GM08714 (cell line): ENCODE measurements around the gene SKA3.

Experiments
- H3K4me3 ChIP-seq: fragments of 200-500 bp; sonication (Bioruptor generic); 2 replicates; pipeline ENCODE4 v1.5.1; 2014; ENCODE audit warnings: mild to moderate bottlenecking, low read length, inconsistent platforms
- ZNF274 ChIP-seq: IDR thresholded peaks from 2 replicates; pipeline ENCODE4 v1.6.1; 2012; ENCODE audit warnings: mild to moderate bottlenecking, low read depth, low read length

Gene SKA3

DNA sequence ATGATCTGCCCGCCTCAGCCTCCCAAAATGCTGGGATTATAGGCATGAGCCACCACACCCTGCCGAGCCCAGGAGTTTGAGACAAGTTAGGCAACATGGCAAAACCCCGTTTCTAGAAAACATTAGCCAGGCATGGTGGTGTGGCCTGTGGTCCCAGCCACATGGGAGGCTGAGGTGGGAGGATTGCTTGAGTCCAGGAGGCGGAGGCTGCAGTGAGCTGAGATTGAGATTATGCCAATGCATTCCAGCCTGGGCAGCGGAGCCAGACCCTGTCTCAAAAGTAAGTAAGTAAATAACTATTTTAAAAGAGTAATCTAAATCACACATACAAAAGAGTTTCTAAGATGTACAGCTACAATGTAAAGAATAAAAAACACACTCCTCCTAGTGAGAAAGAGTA lies 41.9 kb downstream of the SKA3 start:
- no peak overlapping the region for H3K4me3 ChIP-seq
- no peak for TF ChIP-seq ZNF274

DNA sequence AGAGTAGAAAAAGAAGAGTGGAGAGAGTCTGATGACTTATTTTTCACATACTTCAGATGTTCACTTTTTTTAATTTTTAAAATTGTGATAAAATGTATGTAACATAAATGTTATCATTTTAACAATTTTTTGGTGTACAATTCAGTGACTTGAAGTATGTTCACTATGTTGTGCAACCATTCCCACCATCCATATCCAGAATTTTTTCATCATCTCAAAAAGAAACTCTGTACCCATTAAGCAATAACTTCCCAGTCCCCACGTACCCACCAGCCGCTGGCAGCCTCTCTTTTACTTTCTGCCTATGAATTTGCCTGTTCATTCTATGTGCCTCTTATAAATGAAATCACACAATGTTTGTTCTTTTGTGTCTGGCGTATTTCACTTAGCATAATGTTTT lies 43.3 kb downstream of the SKA3 start:
- no peak overlapping the region for H3K4me3 ChIP-seq
- no peak for TF ChIP-seq ZNF274

DNA sequence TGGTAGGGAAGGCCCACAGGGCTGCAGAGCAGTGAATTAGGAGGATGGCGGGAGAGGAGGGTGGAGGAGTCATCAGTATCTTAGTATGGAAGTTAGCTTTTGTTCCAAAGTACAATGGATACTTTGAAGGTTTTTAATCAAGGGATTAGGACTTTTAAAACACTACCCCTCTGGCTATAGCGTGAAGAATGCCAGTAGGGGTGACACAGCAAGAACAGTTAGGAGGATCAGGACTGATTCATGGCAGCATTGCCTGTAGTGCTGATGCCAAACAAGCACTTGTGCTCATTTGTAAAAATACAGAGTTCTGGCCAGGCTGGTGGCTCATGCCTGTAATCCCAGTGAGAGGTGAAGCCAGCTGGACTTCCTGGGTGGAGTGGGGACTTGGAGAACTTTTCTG lies 46.2 kb downstream of the SKA3 start:
- no peak for TF ChIP-seq ZNF274
- H3K4me3 ChIP-seq, result no peak overlapping the region

DNA sequence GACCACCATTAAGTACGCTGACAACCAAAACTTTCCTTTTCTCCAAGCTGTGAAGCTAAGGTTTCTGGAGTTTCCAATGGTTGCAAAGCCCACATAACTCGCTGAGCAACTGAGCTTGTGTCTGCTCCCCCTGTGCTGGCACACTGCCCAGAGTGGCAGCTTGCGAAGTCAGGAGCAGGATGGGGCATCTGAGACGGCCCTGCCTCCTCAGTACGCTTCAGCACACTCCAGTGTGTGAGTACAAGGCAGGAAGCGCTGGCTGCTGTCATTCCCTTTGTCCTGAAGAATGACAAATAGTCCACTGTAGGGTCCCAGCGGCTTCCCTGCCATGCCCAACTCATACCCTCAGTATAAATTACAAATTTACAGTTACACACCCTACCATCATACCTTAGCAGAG lies 51.5 kb downstream of the SKA3 start:
- no peak for TF ChIP-seq ZNF274
- H3K4me3 ChIP-seq, result no peak overlapping the region

DNA sequence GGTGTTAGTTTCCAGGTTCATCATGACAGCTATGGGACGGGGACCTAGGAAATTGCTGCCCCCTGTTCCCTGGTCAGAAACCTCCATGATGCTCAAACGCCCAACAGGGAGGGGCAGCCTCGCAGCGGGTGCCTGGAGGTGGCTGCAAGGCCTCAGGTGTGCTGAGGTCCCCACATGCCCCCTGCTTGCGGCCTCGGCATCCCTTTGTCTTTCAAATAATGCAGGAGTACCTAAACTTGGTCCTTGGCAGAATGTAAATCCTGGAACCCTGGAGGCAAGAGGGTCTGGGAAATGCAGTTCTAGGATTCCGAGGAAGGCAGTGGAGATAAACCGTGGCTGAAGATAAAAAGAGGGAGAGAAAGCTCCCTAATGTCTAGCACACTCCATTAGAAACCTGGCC lies 52.4 kb downstream of the SKA3 start:
- TF ChIP-seq ZNF274, result no peak
- H3K4me3 ChIP-seq, result no peak overlapping the region

- H3K4me3 ChIP-seq, result no peak overlapping the region
- no peak for TF ChIP-seq ZNF274
These were observed 54.7 kb downstream of the SKA3 start for GRCh38 chr13:21121616-21122015.

DNA sequence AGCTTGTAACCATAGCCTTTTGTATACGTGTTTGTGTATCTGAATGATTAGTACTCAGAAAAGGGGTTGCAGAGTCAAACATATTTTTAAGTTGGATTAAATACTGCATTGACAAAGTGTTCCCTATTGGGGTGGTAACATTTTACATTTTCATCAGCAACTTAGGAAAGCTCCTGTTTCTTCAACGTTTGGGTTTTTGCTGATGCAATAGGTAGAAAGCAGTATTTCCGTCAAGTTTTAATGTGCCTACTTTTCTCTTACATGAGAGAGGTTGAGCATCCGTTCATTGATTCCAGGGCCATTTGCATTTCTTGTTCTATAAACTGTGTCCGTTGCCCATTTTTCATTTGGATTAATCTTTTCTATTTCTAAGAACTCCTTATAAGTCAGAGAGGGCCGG lies 56.2 kb downstream of the SKA3 start:
- no peak for TF ChIP-seq ZNF274

GRCh38 chr13:21119526-21119925 lies 56.8 kb downstream of the SKA3 start:
- no peak for TF ChIP-seq ZNF274
- no peak overlapping the region for H3K4me3 ChIP-seq

More for the DNA sequence above, 56.2 kb downstream of the SKA3 start:
- H3K4me3 ChIP-seq, result no peak overlapping the region

DNA sequence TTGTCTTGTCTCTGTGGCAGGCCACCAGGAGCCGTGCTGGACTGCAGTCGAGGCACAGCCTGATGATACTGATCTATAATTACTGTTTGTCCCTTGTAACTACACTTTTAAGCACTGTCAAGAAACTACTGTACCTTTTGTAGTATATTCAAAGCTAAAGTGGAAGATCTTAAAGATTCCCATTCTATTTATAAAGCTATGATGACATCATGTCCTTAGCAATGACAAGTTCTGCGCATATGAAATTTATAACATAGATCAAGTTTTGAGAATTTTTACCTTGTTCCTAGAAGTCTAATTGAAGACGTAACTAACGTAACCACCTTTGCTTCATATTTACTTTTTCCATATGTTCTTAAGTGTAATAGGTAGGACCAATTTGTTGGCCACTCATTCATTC lies 58.2 kb downstream of the SKA3 start:
- no peak for TF ChIP-seq ZNF274
- H3K4me3 ChIP-seq, result no peak overlapping the region

- no peak for TF ChIP-seq ZNF274
- H3K4me3 ChIP-seq, result no peak overlapping the region
These were observed 59.1 kb downstream of the SKA3 start for GRCh38 chr13:21117104-21117809.

- no peak for TF ChIP-seq ZNF274
- no peak overlapping the region for H3K4me3 ChIP-seq
These were observed 60.2 kb downstream of the SKA3 start for GRCh38 chr13:21116141-21116540.

GRCh38 chr13:21115231-21115630 lies 61.1 kb downstream of the SKA3 start:
- no peak for TF ChIP-seq ZNF274
- H3K4me3 ChIP-seq, result no peak overlapping the region

DNA sequence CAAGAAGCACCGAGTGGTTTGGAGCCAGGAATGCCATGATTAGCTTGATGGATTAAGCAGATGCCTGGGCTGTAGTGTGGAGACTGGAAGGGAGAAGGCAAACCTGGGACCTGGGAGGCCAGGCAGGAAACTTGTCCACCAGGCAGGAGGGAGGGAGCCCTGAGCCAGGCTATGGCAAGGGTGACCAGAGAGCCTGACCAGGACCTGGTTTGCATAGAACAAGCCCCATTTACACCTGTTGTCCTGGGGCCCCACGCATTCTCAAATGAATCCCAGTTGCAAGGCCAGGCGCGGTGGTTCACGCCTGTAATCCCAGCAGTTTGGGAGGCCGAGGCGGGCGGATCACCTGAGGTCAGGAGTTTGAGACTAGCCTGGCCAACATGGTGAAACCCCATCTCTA lies 64.8 kb downstream of the SKA3 start:
- H3K4me3 ChIP-seq, result no peak overlapping the region

GRCh38 chr13:21109168-21109567 lies 67.2 kb downstream of the SKA3 start:
- no peak for TF ChIP-seq ZNF274
- no peak overlapping the region for H3K4me3 ChIP-seq

More for the DNA sequence above, 64.8 kb downstream of the SKA3 start:
- TF ChIP-seq ZNF274, result no peak

- no peak for TF ChIP-seq ZNF274
- no peak overlapping the region for H3K4me3 ChIP-seq
These were observed 70.3 kb downstream of the SKA3 start for GRCh38 chr13:21106089-21106488.
